ENCODE data around the gene KLHL2. TPM values are rescaled to one million over a fixed set of nuclear protein-coding genes. Genes with fewer than 3 reads are reported as not detected.
"Not testable (repeated sequence)": the region's sequence is repeated elsewhere in the genome, so short reads cannot be mapped to it uniquely, and the experiment has no call there.

KLHL2 gene
- total RNA-seq, 1 donor from 2014 or later = 8.4 TPM

- H3K9me3 ChIP-seq (replicated peaks) = no peaks in the 10 kb centered on the region
- DNase-seq = no peak
- intact Hi-C loops (cut with micrococcal nuclease) = loop anchor here (10.0 kb wide), 1 partner anchor 116 kb away; the partner anchor contains the start of gene MSMO1
- no peak for TF ChIP-seq CTCF (IDR thresholded peaks at IDR 0.05; ENCODE audit: borderline replicate concordance)
- H3K36me3 ChIP-seq = no peaks in the 10 kb centered on the region
- H3K27ac ChIP-seq (replicated peaks) = no peak overlapping the region
- no peaks in the 10 kb centered on the region for H3K27me3 ChIP-seq (ENCODE audit: low read depth)
- peaks cover 36% of the 10 kb centered on the region for H3K4me1 ChIP-seq
- H3K4me3 ChIP-seq = peak overlapping the region; percentile 79
Observed at GRCh38 chr4:165208741-165209388, 1.5 kb downstream of the KLHL2 start.

- H3K27me3 ChIP-seq (ENCODE audit: low read depth) = no peaks in the 10 kb centered on the region
- TF ChIP-seq CTCF (IDR thresholded peaks at IDR 0.05; ENCODE audit: borderline replicate concordance) = no peak
- no peak overlapping the region for H3K27ac ChIP-seq (replicated peaks)
- no peaks in the 10 kb centered on the region for H3K36me3 ChIP-seq
- DNase-seq = no peak
- intact Hi-C loops (cut with micrococcal nuclease) = loop anchor here (10.0 kb wide), 1 partner anchor 115 kb away; the partner anchor contains the start of gene MSMO1
- H3K9me3 ChIP-seq (replicated peaks) = no peaks in the 10 kb centered on the region
- H3K4me3 ChIP-seq = no peak overlapping the region
- peaks cover 40% of the 10 kb centered on the region for H3K4me1 ChIP-seq
Observed at GRCh38 chr4:165209796-165210195, 2.4 kb downstream of the KLHL2 start.

GRCh38 chr4:165210566-165210965 is 3.2 kb downstream of the KLHL2 start:
- Histone ChIP-seq H3K4me3 (no peak overlapping the region), H3K36me3 (no peaks in the 10 kb centered on the region), H3K27ac (replicated peaks) (no peak overlapping the region), H3K27me3 (ENCODE audit: low read depth) (no peaks in the 10 kb centered on the region), H3K9me3 (replicated peaks) (no peaks in the 10 kb centered on the region), H3K4me1 (peaks cover 41% of the 10 kb centered on the region)
- DNase-seq = no peak
- TF ChIP-seq CTCF (IDR thresholded peaks at IDR 0.05; ENCODE audit: borderline replicate concordance) = no peak
- intact Hi-C loops (cut with micrococcal nuclease) = no loop called here

GRCh38 chr4:165212647-165213046 is 5.3 kb downstream of the KLHL2 start:
- intact Hi-C loops (cut with micrococcal nuclease); H3K4me3 ChIP-seq; DNase-seq; H3K9me3 ChIP-seq (replicated peaks); H3K27me3 ChIP-seq (ENCODE audit: low read depth); H3K27ac ChIP-seq (replicated peaks); H3K36me3 ChIP-seq: not testable (repeated sequence)
- H3K4me1 ChIP-seq = peaks cover 33% of the 10 kb centered on the region

- peaks cover 25% of the 10 kb centered on the region for H3K4me1 ChIP-seq
- intact Hi-C loops (cut with micrococcal nuclease) = not testable (repeated sequence)
Observed at GRCh38 chr4:165213404-165213803, 6.0 kb downstream of the KLHL2 start.

GRCh38 chr4:165213991-165214709 is 6.8 kb downstream of the KLHL2 start:
- H3K36me3 ChIP-seq; H3K4me3 ChIP-seq; H3K9me3 ChIP-seq (replicated peaks); H3K27me3 ChIP-seq (ENCODE audit: low read depth); intact Hi-C loops (cut with micrococcal nuclease); DNase-seq; H3K27ac ChIP-seq (replicated peaks): not testable (repeated sequence)
- peaks cover 18% of the 10 kb centered on the region for H3K4me1 ChIP-seq

More at GRCh38 chr4:165213404-165213803, 6.0 kb downstream of the KLHL2 start:
- H3K27ac ChIP-seq (replicated peaks); DNase-seq; H3K9me3 ChIP-seq (replicated peaks); H3K27me3 ChIP-seq (ENCODE audit: low read depth); H3K36me3 ChIP-seq; H3K4me3 ChIP-seq: not testable (repeated sequence)

- intact Hi-C loops (cut with micrococcal nuclease); H3K4me3 ChIP-seq; DNase-seq; H3K27me3 ChIP-seq (ENCODE audit: low read depth); H3K27ac ChIP-seq (replicated peaks); H3K36me3 ChIP-seq; H3K9me3 ChIP-seq (replicated peaks): not testable (repeated sequence)
- peaks cover 14% of the 10 kb centered on the region for H3K4me1 ChIP-seq
Observed at GRCh38 chr4:165215034-165215751, 7.8 kb downstream of the KLHL2 start.

GRCh38 chr4:165215761-165216487 is 8.6 kb downstream of the KLHL2 start:
- peaks cover 19% of the 10 kb centered on the region for H3K4me1 ChIP-seq
- intact Hi-C loops (cut with micrococcal nuclease); DNase-seq; H3K27ac ChIP-seq (replicated peaks); H3K36me3 ChIP-seq; H3K4me3 ChIP-seq; H3K27me3 ChIP-seq (ENCODE audit: low read depth); H3K9me3 ChIP-seq (replicated peaks): not testable (repeated sequence)

Data from left ventricle myocardium inferior (tissue), 1 donor.